AG04449 (cell line): ENCODE data around the gene FHIT.

ENCODE experiments used
- CTCF ChIA-PET: fragments of 350-600 bp; formaldehyde crosslinking; extraction: SDS; loops from one replicate; lab custom pipeline; 2021; ENCODE audit warnings: antibody characterized with exemption; lab: Yijun Ruan, JAX
- POLR2A ChIA-PET: fragments of 400-600, 350-600 bp; formaldehyde crosslinking; extraction: SDS; loops from one replicate; lab custom pipeline; 2020; ENCODE audit warnings: antibody characterized with exemption, inconsistent platforms; lab: Yijun Ruan, JAX
- DNase-seq: peaks from one replicate; pipeline ENCODE4 v3.0.0-alpha.2; 2010; ENCODE audit warnings: low read depth, low spot score
- H3K4me3 ChIP-seq: 2 replicates; pipeline ENCODE4 v1.5.1; 2011; ENCODE audit warnings: low read depth, mild to moderate bottlenecking, control low read depth, low read length
- TF ChIP-seq, protein P1 (sequence below): IDR thresholded peaks from one replicate; pipeline ENCODE4 v1.5.1; 2011; ENCODE audit warnings: mild to moderate bottlenecking, moderate library complexity, low read length, control low read depth, inconsistent platforms; ENCODE audit not compliant: insufficient read depth; ENCODE audit errors: missing control alignments

The FHIT gene

DNA sequence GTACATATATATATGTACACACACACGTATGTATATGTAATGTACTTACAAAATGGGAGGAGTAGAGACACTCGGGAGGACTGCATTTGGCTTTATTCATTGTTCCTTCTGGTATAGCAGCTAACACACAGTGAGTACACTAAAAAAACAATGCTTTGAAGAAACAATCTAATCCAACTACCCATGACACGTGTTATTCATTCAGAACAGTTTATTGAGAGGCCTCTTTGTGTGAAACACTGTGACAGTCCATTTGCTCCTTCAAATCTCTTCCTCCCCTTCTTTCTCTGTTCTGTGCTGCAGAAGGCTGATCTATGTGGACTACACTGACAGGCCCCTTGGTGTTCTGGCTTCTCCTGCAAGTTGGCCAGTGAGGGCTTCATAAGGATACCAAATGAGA is 1125.6 kb downstream of the FHIT start:
- DNase-seq: no peak
- TF ChIP-seq, protein P1, sequence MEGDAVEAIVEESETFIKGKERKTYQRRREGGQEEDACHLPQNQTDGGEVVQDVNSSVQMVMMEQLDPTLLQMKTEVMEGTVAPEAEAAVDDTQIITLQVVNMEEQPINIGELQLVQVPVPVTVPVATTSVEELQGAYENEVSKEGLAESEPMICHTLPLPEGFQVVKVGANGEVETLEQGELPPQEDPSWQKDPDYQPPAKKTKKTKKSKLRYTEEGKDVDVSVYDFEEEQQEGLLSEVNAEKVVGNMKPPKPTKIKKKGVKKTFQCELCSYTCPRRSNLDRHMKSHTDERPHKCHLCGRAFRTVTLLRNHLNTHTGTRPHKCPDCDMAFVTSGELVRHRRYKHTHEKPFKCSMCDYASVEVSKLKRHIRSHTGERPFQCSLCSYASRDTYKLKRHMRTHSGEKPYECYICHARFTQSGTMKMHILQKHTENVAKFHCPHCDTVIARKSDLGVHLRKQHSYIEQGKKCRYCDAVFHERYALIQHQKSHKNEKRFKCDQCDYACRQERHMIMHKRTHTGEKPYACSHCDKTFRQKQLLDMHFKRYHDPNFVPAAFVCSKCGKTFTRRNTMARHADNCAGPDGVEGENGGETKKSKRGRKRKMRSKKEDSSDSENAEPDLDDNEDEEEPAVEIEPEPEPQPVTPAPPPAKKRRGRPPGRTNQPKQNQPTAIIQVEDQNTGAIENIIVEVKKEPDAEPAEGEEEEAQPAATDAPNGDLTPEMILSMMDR: no peak
- POLR2A ChIA-PET: no interaction called here
- CTCF ChIA-PET: no interaction called here
- H3K4me3 ChIP-seq: no peak overlapping the region

DNA sequence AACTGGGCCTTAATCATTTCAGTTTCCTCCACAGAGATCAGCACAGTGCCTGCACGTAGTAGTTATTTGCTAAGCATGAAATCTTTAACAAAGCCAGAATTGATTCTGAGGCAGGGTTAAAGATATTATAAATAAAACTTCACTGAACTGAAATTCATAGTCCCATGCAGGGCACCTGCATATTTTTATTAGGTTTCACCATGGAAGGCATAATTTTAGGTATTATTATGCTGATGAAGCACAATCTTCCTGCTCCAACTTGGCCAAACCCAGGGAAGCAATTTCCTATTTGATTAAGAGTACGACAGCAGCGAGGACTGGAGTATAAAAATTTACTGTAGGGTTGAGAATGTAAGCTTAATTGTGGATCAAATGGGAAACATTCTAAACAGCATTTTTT is 1131.0 kb downstream of the FHIT start:
- no peak for DNase-seq
- TF ChIP-seq, protein P1: no peak

GRCh38 chr3:60114191-60114590 is 1137.1 kb downstream of the FHIT start:
- CTCF ChIA-PET: no interaction called here
- POLR2A ChIA-PET: no interaction called here
- TF ChIP-seq, protein P1: no peak
- no peak for DNase-seq
- no peak overlapping the region for H3K4me3 ChIP-seq

More for the DNA sequence above, 1131.0 kb downstream of the FHIT start:
- POLR2A ChIA-PET: no interaction called here
- no peak overlapping the region for H3K4me3 ChIP-seq
- CTCF ChIA-PET: no interaction called here

DNA sequence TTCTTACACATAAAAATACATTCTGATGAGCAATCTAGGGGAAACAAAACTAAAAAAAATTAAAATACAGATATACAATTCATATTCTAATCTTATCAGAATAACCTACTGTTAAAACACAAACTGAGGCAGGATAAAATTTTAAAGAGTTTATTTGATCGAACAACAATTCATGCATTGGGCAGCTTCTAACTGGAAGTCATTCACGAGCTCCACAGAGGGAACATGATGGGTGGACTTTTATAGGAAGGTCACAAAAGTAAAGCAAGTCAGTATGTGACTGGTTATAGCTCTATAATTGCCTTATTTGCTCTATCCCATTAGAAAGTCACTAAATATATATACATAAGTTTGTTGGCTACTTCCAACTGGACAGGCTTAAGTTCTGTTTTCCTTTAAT is 1144.0 kb downstream of the FHIT start:
- TF ChIP-seq, protein P1: no peak
- no peak overlapping the region for H3K4me3 ChIP-seq
- DNase-seq: no peak
- ChIA-PET CTCF (no interaction called here), POLR2A (no interaction called here)

DNA sequence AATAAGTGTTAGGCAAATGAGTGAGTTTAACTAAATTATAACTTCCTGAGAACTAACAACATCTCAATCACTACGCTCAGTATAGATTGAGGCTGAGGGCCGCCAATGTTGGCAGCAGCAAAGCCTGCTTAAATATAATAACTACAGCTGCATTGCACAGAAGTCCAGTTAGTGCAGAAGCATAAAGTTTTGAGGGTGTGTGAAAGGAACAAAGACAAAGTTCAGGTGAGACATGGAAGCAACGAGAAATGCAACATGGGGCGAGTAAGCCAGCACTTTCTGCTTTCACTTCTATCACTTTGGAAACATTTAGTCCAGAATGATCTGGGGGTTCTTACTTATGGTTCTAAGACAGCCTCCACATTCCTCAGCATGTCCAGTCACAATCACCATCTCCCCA is 1149.1 kb downstream of the FHIT start:
- ChIA-PET CTCF (no interaction called here), POLR2A (no interaction called here)
- no peak for DNase-seq
- TF ChIP-seq, protein P1: no peak
- H3K4me3 ChIP-seq: no peak overlapping the region

DNA sequence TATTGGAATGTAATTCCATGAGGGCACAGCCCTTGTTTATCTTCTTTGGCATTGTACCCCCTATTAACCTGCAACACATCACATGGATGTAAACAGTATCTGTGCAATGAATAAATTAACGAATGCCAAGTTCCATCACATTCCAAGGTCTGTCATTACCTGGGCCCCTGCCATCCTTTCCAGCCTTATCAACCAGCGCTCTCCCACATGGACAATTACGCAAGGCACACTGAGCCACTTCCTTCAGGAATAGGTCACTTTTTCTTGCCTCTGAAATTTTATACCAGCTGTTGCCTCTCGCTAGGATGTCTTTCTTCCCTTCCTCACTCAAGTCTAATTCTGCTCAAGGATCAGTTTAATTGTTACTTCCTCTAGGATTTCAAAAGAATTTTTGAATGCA is 1149.6 kb downstream of the FHIT start:
- CTCF ChIA-PET: no interaction called here
- DNase-seq: no peak
- POLR2A ChIA-PET: no interaction called here
- TF ChIP-seq, protein P1: no peak
- no peak overlapping the region for H3K4me3 ChIP-seq

DNA sequence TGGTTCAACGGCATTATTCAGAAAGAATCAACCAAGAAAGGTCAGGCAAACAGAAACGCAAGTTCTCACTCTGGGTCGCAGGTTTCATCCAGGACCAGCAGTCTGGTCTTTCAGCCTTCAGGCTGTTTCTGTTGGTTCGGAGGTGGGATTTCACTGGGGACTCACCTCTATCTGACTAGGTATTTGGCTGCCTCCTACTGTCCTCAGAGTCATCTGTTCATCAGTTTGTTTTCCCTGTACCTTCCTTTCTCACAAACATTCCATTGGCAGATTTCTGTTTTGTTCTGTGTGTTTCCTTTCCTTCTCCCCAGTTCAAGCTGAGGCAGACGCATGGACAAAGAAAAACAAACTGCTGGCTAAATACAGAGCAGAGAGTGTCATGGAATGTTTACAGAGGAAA is 1154.8 kb downstream of the FHIT start:
- CTCF ChIA-PET: no interaction called here
- TF ChIP-seq, protein P1: no peak
- no peak for DNase-seq
- POLR2A ChIA-PET: no interaction called here
- no peak overlapping the region for H3K4me3 ChIP-seq
